GM12878 (cell line): Measurements from ENCODE around the gene NES. TPM values are rescaled to one million over a fixed set of nuclear protein-coding genes. Genes with fewer than 3 reads are reported as not detected.

Experiments used
- BCL3 ChIP-seq: IDR thresholded peaks from 2 replicates; pipeline ENCODE4 v1.6.1; 2011; ENCODE audit warnings: borderline replicate concordance, low read depth, mild to moderate bottlenecking, moderate library complexity, low read length; ENCODE audit not compliant: insufficient read depth, poor library complexity, severe bottlenecking
- BHLHE40 ChIP-seq, 2 experiments: fragments of 450-650 bp in 1 of 2; IDR thresholded peaks; 2 replicates each; pipeline ENCODE4 v1.6.1; 2011 to 2017; ENCODE audit warnings: low read depth in 2 of 2, borderline replicate concordance in 1 of 2, improper control_type of control experiment in 1 of 2, low read length in 1 of 2, mild to moderate bottlenecking in 1 of 2
- BMI1 ChIP-seq: fragments of 450-650 bp; IDR thresholded peaks from 2 replicates; pipeline ENCODE4 v1.6.1; 2016; ENCODE audit warnings: mild to moderate bottlenecking, moderate library complexity, borderline replicate concordance
- BRCA1 ChIP-seq: IDR thresholded peaks from 2 replicates; pipeline ENCODE4 v1.6.1; 2011; ENCODE audit warnings: low read depth, low read length, improper control_type of control experiment
- CREB1 ChIP-seq: IDR thresholded peaks from 2 replicates; pipeline ENCODE4 v1.6.1; 2012; ENCODE audit warnings: low read depth, mild to moderate bottlenecking, inconsistent platforms
- E2F4 ChIP-seq: IDR thresholded peaks from 2 replicates; pipeline ENCODE4 v1.6.1; 2012; ENCODE audit warnings: low read depth, low read length, improper control_type of control experiment
- EGR1 ChIP-seq, 2 experiments: IDR thresholded peaks; 1 replicate in 1 of 2; 2 replicates in 1 of 2; pipeline ENCODE4 v1.6.1; 2011 to 2012; ENCODE audit warnings: low read depth in 2 of 2, low read length in 2 of 2, borderline replicate concordance in 1 of 2, mild to moderate bottlenecking in 1 of 2, moderate library complexity in 1 of 2
- ETV6 ChIP-seq, 2 experiments: fragments of 450-650 bp in 1 of 2; IDR thresholded peaks in 1 of 2; conservative IDR thresholded peaks in 1 of 2; 2 replicates each; pipeline ENCODE4 v1.6.1; 2014; ENCODE audit warnings: antibody characterized with exemption in 1 of 2, borderline replicate concordance in 1 of 2, low read depth in 1 of 2, mild to moderate bottlenecking in 1 of 2, moderate library complexity in 1 of 2
- IKZF2 ChIP-seq, 2 experiments: fragments of 450-650 bp; IDR thresholded peaks; 2 replicates each; pipeline ENCODE4 v1.6.1; 2017; ENCODE audit warnings: mild to moderate bottlenecking in 2 of 2, moderate library complexity in 2 of 2
- NFYA ChIP-seq: IDR thresholded peaks from 2 replicates; pipeline ENCODE4 v1.6.1; 2011; ENCODE audit warnings: low read depth, mild to moderate bottlenecking, low read length, improper control_type of control experiment, borderline replicate concordance
- NR2C2 ChIP-seq: IDR thresholded peaks from 2 replicates; pipeline ENCODE4 v1.6.1; 2011; ENCODE audit warnings: borderline replicate concordance, low read depth; ENCODE audit not compliant: control insufficient read depth, insufficient read length
- NR2F1 ChIP-seq: fragments of 450-650 bp; conservative IDR thresholded peaks from 2 replicates; pipeline ENCODE4 v1.6.1; 2017; ENCODE audit warnings: mild to moderate bottlenecking
- PAX8 ChIP-seq: fragments of 450-650 bp; IDR thresholded peaks from 2 replicates; pipeline ENCODE4 v1.6.1; 2017; ENCODE audit warnings: mild to moderate bottlenecking, moderate library complexity
- POU2F2 ChIP-seq: IDR thresholded peaks from 3 replicates; pipeline ENCODE4 v1.6.1; 2011; ENCODE audit warnings: low read depth, mild to moderate bottlenecking, low read length, borderline replicate concordance
- RELB ChIP-seq: fragments of 450-650 bp; IDR thresholded peaks from 2 replicates; pipeline ENCODE4 v1.6.1; 2017; ENCODE audit warnings: low read depth, mild to moderate bottlenecking, moderate library complexity
- SMC3 ChIP-seq: IDR thresholded peaks from 2 replicates; pipeline ENCODE4 v1.6.1; 2011; ENCODE audit warnings: low read length, improper control_type of control experiment, borderline replicate concordance
- STAT3 ChIP-seq: IDR thresholded peaks from 2 replicates; pipeline ENCODE4 v1.6.1; 2011; ENCODE audit warnings: low read depth, low read length, improper control_type of control experiment
- TAF1 ChIP-seq: IDR thresholded peaks from 2 replicates; pipeline ENCODE4 v1.6.1; 2011; ENCODE audit warnings: mild to moderate bottlenecking, low read depth, low read length, borderline replicate concordance
- YBX1 ChIP-seq: fragments of 450-650 bp; IDR thresholded peaks from 2 replicates; pipeline ENCODE4 v1.6.1; 2016; ENCODE audit warnings: antibody characterized with exemption
- YY1 ChIP-seq: IDR thresholded peaks from 2 replicates; pipeline ENCODE4 v1.6.1; 2011; ENCODE audit warnings: low read depth, mild to moderate bottlenecking, low read length
- ZNF622 ChIP-seq: fragments of 450-650 bp; IDR thresholded peaks from 2 replicates; pipeline ENCODE4 v1.6.1; 2017; ENCODE audit warnings: mild to moderate bottlenecking, inconsistent platforms
- polyA plus RNA-seq, 11 experiments: library from polyadenylated mRNA; depleted of rRNA in 4 of 11; unstranded in 6 of 11; stranded (reverse) in 5 of 11; fragments of >200 nt; fragmentation: Nextera tagmentation in 4 of 11; fragmentation: Illumina TruSeq in 1 of 11; extraction: Ambion mirVana in 4 of 11; extraction: Trizol in 1 of 11; gene quantifications; 1 replicate in 1 of 11; 2 replicates in 10 of 11; pipeline versions ENCODE4 v1.2.1 to v1.2.3, GENCODE V29; 2011 to 2016; ENCODE audit warnings: inconsistent platforms in 2 of 11, missing spikeins in 2 of 11, low read depth in 1 of 11
- total RNA-seq, 4 experiments: library from RNA; depleted of rRNA in 3 of 4; stranded (reverse); fragments of >200 nt in 3 of 4; fragmentation: Illumina TruSeq in 1 of 4; extraction: Trizol in 1 of 4; gene quantifications; 2 replicates each; pipeline versions ENCODE4 v1.2.1 to v1.2.3, GENCODE V29; 2013 to 2021

Gene NES
- total and polyA plus RNA-seq, 10 of the 15 experiments (the other 5 are each of a cell fraction or from before 2014, with no cell fraction given): under 0.01 to 0.15 (median 0.02) TPM; not detected in 4

GRCh38 chr1:156659988-156660751 is 17.0 kb downstream of the NES start (continued):
- TF ChIP-seq E2F4: no peak
- peak; percentile 69; the same call in 1 of the 3 replicates for TF ChIP-seq POU2F2
- TF ChIP-seq ETV6 (conservative IDR thresholded peaks at IDR 0.05 in 1 of 2, IDR thresholded peaks at IDR 0.05 in 1 of 2; ENCODE audit: borderline replicate concordance in 1 of 2, low read depth in 1 of 2): no peak
- TF ChIP-seq BMI1: no peak
- 0 out of 2 replicates have a peak, but pooled peaks have one; percentile 25 for TF ChIP-seq RELB
- no peak for TF ChIP-seq BCL3
- peak; percentile 87 for TF ChIP-seq SMC3
- peak; percentile 82 for TF ChIP-seq YY1
- no peak for TF ChIP-seq YBX1
- TF ChIP-seq ZNF622: no peak
- TF ChIP-seq IKZF2 (IDR thresholded peaks at IDR 0.05): peak in 1 of 2 experiments; percentile 46; a peak in 1 of 4 replicates
- no peak; the same call in 1 of the 2 replicates for TF ChIP-seq TAF1
- no peak for TF ChIP-seq CREB1
- peak in 1 of 2 experiments; percentile 51; a peak in 1 of 3 replicates for TF ChIP-seq EGR1 (IDR thresholded peaks at IDR 0.05; ENCODE audit: borderline replicate concordance in 1 of 2, low read depth in 2 of 2, low read length in 2 of 2)
- peak; percentile 45; the same call in 1 of the 2 replicates for TF ChIP-seq NR2F1
- no peak for TF ChIP-seq NFYA
- peak; percentile 95; the same call in 1 of the 2 replicates for TF ChIP-seq PAX8
- TF ChIP-seq STAT3: no peak
- TF ChIP-seq BRCA1: no peak
- peak; percentile 64 to 90; a peak in 3 of 4 replicates for TF ChIP-seq BHLHE40 (IDR thresholded peaks at IDR 0.05; ENCODE audit: borderline replicate concordance in 1 of 2, low read depth in 2 of 2, low read length in 1 of 2)
- TF ChIP-seq NR2C2: no peak
